NCI-H2196 treated with DMSO at 0.1 percent for 48 hours (cell line): ENCODE results near the gene TNFAIP8L3.

ENCODE experiments used
- DNase-seq: peaks from one replicate; lab custom pipeline; 2025; ENCODE audit not compliant: unreplicated experiment; lab: John Stamatoyannopoulos, UW

The TNFAIP8L3 gene

DNA sequence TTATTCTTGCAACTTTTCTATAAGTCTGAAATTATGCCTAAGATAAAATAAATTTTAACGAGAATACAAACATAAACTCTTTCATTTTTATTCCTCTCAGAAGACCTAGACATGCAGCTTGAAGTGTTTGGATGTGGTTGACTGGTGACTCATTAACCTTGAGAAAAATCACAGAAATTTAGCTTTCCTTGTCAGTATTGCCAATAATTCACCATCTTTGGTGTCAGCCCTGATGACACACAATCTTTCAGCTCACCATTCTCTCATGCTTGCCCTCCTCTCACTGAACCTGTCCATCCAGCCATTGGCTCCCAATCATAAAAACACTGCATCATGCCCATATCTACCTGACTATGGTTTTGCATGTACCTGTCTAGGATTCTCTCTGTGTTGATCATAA is 22.6 kb upstream of the TNFAIP8L3 start:
- no peak for DNase-seq

DNA sequence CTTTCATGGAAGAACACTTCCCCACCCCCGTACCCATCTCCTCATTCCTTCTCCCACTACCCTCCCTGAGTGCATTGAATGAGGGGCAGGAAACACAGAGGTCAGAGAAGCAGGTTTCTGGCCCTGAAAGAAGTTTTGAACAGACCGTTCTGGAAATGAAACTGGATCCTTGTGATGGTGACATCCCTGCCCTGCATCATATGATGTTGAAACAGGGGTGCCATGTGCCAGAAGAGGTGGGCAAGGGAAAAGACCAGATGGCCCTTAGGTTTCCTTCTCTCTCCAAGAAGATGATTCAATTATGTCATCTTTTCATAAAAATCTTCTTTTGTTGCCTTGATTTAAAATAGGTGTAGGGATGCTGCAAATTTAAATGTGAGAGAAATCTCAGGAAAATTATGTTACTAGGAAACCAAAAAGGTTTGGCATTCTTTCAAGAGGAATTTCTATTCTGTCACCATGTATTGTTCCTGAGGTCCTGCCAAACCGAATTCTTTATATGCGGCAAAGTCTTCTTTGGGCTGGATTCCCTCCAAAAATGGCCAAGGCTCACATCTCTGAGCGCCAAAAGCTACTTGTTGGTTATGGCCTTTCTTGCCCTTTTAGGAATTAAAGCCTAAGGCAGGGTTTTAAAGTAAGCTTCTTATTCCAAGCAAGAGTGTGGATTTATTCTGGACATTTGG is 19.9 kb upstream of the TNFAIP8L3 start:
- no peak for DNase-seq

DNA sequence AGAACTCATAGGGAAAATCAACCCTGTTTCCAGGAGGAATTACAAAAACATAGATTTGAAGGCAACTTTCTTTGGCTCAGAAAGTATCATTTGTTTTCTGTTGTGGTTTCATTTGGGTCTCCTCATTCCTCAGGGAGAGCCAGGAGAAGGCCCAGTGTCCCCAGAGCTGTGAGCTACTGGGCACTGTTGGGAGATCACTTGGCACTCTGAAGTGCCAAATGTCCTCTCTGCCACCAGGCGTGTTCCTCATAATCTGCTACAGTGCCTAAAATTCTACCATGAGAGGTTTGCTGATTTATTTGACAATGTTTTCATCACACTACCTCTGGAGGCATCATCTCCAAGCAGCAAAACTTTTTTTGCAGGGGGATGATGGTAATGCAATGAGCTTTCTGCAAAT is 17.4 kb upstream of the TNFAIP8L3 start:
- DNase-seq, result no peak

- DNase-seq, result no peak
These were observed 16.4 kb upstream of the TNFAIP8L3 start for GRCh38 chr15:51111061-51111460.

DNA sequence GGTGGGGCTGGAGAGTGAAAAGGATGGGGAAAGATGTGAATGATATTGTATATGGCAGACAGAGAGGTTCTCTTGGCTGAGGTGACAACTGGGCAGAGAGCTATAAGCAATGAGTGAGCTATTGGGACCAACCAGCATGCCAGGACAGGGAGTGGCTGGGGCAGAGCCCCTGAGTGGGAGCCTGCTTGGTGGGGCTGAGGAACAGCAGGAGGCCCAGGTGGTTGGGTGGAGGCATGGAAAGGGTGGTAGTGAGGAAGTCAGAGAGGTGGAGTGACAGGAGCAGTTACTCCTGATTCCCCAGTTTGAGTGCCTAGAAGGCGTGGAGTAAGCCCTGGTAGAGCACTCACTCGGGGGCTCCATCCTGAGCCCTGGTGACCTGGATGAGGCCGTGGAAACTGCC is 15.5 kb upstream of the TNFAIP8L3 start:
- DNase-seq, result no peak

GRCh38 chr15:51108933-51109550 is 14.3 kb upstream of the TNFAIP8L3 start:
- no peak for DNase-seq

- DNase-seq, result no peak
These were observed 12.9 kb upstream of the TNFAIP8L3 start for GRCh38 chr15:51107612-51108011.

GRCh38 chr15:51106481-51106880 is 11.8 kb upstream of the TNFAIP8L3 start:
- no peak for DNase-seq

DNA sequence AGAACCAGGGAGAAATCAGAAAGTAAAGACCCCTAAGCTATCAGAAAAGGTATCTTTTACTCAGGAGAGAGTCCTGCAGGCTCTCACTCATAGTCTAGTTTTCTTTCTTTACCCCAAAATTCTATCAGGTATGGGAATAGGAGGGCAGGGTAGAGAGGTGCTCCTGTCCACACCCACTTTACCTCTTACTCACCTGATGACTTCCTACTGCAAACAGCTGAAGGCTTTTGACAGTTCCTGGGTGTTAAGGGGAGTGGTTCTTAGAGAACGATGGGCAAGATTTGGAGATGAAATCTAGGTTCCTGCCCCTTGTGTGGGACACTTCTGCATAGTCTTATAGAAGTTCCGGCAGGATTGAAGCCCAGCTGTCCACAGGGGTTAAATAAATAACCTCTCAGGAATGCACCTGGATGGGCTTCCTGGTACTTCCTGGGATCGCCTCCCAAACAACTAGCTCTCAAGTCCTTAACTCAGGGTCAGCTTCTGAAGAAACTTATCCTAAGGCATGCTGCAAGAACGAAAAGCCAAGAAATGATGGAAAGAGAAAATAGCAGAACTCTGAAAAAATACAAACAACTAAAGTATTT is 10.8 kb upstream of the TNFAIP8L3 start:
- DNase-seq, result no peak

DNA sequence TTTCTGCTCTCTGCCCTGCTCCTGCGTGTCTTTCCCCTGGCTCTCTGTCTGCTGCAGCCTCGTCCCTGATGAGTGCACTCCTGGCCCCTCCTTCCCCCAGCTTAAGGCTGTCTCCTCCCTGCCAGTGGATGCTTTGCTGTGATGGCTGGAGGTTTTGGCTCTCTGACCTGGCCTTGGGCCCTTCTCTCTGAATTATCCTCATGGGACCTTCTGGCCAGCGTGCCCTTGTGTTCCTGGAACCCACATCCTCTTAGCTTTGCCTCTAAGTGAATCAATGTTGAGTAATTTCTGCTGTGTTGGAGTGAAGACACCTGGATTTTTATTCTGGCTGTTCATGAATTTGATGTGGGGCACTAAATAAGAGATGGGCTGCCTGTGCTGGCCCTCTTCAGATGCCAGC is 9.8 kb upstream of the TNFAIP8L3 start:
- DNase-seq, result no peak

DNA sequence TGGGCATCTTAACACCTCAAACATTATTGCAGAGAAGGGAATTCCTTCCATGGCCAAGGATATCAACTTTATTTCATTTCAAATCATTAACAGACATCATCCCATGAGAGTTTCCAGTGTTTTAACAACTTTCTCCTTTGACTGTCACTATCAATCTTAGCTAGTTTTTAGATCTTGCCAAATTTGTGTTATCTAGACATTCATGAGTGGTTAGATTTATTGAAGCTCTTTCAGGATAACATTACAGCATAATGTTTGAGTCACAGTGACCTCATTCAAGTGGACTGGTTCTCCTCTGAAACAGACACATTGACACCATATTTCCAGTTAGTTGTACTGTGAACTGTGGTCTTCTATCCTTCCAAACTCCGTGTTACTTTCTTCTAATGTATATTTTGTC is 8.6 kb upstream of the TNFAIP8L3 start:
- DNase-seq, result no peak

DNA sequence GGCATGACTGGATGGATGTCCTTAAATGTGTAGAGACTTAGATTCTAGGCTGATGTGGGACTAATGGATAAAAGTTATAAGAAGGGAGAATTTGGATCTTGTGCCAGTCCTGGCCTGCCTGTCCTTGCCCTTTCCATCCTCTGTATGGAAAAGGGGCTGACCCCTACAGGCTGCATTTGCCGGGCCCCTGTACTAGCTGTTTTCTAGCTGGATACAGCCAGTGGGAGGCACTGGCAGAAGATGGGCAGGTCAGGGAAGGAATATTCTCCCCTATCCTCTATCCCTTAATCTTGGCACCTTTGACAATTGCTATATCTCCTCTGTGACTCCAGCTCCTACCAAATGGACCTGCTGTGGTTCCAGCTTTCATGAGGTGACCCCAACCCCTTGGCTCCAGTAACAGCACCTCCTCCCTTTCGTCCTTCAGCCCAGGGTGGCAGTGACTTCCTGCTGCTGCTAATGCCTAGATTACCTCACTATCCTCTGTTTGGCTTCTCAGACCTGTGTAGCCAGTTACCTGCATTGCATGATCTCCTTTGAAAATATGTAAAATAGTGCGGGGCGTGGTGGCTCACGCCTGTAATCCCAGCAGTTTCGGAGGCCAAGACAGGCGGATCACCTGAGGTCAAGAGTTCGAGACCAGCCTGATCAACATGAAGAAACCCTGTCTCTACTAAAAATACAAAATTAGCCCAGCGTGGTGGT is 6.2 kb upstream of the TNFAIP8L3 start:
- no peak for DNase-seq

DNA sequence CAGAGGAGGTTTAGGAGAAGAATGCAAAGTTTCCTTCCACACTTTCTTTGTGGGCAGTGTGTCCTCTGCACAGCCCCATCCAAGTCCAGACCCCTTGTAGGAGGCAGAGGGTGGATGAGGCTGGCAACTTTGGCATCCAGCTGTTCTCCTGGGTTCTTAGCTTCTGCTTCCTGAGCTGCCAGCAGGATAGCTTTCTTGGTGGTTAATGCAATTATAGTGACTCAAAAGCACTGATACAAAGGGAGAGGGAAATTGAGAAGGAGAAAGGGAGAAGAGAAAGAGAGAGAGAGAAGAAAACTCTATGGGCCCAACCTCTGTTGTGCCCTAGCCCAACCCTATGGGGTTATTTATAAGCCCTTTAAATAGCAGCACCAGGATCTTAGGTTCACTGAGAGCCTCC is 4.5 kb upstream of the TNFAIP8L3 start:
- DNase-seq, result no peak

GRCh38 chr15:51098331-51098619 is 3.6 kb upstream of the TNFAIP8L3 start:
- no peak for DNase-seq

- DNase-seq, result no peak
These were observed 3.0 kb upstream of the TNFAIP8L3 start for GRCh38 chr15:51097553-51098330.

GRCh38 chr15:51096976-51097375 is 2.3 kb upstream of the TNFAIP8L3 start:
- no peak for DNase-seq

DNA sequence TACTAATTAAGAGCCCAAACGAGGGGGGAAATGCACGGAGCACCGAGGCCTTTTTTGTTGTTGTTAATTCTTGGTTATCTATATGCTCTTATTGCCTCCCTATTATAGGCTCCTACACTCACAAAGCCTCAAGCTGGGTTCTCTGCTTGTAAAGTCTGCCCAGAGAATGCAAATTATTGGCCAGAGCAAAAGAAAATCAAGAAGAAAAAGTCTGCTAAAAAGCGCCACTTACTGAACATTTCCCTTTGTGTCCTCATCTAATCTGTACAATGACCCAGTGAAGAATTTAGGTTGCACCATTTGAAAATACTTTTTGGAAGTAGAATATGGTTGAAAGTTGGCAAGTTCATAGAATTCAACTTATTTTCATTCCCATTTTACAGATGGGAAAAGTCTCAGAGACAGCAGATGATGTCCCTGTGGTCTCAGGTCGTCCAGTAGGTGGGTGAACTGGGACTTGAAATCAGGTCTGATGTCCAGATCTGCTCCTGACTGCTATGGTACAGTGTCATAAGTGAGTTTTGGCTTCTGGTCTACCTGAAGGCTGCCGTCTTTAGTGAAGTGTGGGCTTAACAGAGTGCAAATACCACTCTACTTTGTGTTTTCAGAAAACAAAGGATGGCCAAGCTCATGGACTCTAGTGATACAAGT is 1.1 kb upstream of the TNFAIP8L3 start:
- no peak for DNase-seq

GRCh38 chr15:51093839-51094605 is 684 bp downstream of the TNFAIP8L3 start:
- no peak for DNase-seq

- DNase-seq, result no peak
These were observed 1.2 kb downstream of the TNFAIP8L3 start for GRCh38 chr15:51093488-51093838.

GRCh38 chr15:51092480-51093040 is 2.1 kb downstream of the TNFAIP8L3 start:
- no peak for DNase-seq
